H1 (cell line): Measurements from ENCODE around the gene TRIP13. TPM values are rescaled to one million over a fixed set of nuclear protein-coding genes. Genes with fewer than 3 reads are reported as not detected.

ENCODE experiments used
- BCL11A ChIP-seq, 2 experiments: IDR thresholded peaks; one replicate each; pipeline ENCODE4 v1.6.1; 2011; ENCODE audit warnings: low read depth in 2 of 2, low read length in 2 of 2, mild to moderate bottlenecking in 2 of 2
- EP300 ChIP-seq, 2 experiments: IDR thresholded peaks; 1 replicate in 1 of 2; 2 replicates in 1 of 2; pipeline ENCODE4 v1.6.1; 2011 to 2012; ENCODE audit warnings: low read depth in 2 of 2, low read length in 2 of 2, mild to moderate bottlenecking in 2 of 2, borderline replicate concordance in 1 of 2, inconsistent platforms in 1 of 2, moderate library complexity in 1 of 2
- KDM4A ChIP-seq: IDR thresholded peaks from one replicate; pipeline ENCODE4 v1.7.1; 2012; ENCODE audit warnings: low read depth, mild to moderate bottlenecking, moderate library complexity, low read length, inconsistent platforms; ENCODE audit not compliant: severe bottlenecking
- MAFK ChIP-seq: IDR thresholded peaks from 2 replicates; pipeline ENCODE4 v1.6.1; 2012; ENCODE audit warnings: low read depth, mild to moderate bottlenecking, improper control_type of control experiment, low read length
- RFX5 ChIP-seq: IDR thresholded peaks from 2 replicates; pipeline ENCODE4 v1.6.1; 2011; ENCODE audit warnings: low read depth, low read length, improper control_type of control experiment, borderline replicate concordance
- SP2 ChIP-seq: IDR thresholded peaks from 2 replicates; pipeline ENCODE4 v1.6.1; 2012; ENCODE audit warnings: mild to moderate bottlenecking, low read length, inconsistent platforms
- TCF12 ChIP-seq: IDR thresholded peaks from 2 replicates; pipeline ENCODE4 v1.6.1; 2011; ENCODE audit warnings: low read depth, mild to moderate bottlenecking, low read length
- polyA plus RNA-seq, 7 experiments: library from polyadenylated mRNA; depleted of rRNA in 3 of 7; stranded (reverse) in 5 of 7; unstranded in 2 of 7; fragments of >200 nt in 5 of 7; fragments of 200-250 nt in 2 of 7; gene quantifications; 1 replicate in 5 of 7; 2 replicates in 1 of 7; 4 replicates in 1 of 7; pipeline versions ENCODE4 v1.2.1 to v1.2.3, GENCODE V29; 2011 to 2013; ENCODE audit warnings: missing spikeins in 2 of 7, mixed read lengths in 2 of 7
- total RNA-seq: library from RNA; stranded (reverse); fragmentation: NEBNext Ultra II Directional; extraction: Animal tissue kit (Norgen Biotek cat#: 25700); gene quantifications from 2 replicates; pipeline ENCODE4 v1.2.1, GENCODE V29; 2021
- TF ChIP-seq, protein P1 (sequence below): fragments of 300-600 bp; sonication (generic); IDR thresholded peaks from 2 replicates; pipeline ENCODE4 v1.7.1; 2012; ENCODE audit warnings: low read length, moderate library complexity, mild to moderate bottlenecking, inconsistent platforms; ENCODE audit not compliant: insufficient replicate concordance
- TF ChIP-seq, protein P2 (sequence below): IDR thresholded peaks from 2 replicates; pipeline ENCODE4 v1.6.1; 2012; ENCODE audit warnings: inconsistent platforms

The TRIP13 gene
- total and polyA plus RNA-seq, 2 of the 8 experiments (the other 6 are each of a cell fraction or from before 2014, with no cell fraction given) = 20.0 to 39.2 TPM

DNA sequence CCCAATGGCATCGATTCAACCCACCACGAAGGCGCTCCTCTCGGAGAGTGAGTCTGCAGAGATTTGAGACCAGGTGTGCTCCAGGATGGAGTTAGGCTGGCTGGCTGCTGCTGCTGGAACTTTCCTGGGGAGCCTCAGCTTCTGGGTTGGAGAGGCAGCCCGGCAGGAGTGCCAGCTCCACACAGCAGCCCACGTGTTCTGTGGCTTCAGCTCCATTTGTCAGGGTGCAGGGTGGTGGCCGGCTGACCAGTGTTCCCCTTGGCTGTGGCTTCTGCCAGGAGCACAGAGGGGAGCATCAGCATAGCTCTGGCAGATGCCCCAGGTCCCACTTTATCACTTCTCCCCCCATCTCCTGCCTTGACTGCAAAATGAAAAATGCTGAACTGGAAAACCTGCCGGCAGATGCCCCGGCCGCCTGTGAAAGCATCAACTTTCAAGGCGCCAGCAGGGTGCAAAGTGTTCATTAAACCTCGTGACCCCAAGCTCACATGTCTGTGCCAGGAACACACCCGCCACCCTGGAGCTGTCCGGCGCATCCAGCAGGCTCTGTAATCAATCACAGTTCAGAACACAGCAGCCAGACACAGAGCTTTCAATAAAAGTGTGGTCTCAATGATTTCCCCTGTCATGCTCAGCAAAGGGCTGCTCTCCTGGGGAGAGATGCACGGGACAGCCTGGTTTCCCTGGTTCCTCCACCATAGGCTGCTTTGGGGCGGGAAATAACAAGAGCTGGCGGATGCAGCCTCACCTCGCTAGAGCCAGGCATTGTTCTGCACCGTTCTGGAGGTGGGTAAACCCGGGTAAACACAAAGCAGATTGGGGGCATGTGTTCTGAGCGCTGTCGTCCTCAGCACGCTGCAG, 53.2 kb downstream of the TRIP13 start (continued):
- TF ChIP-seq, protein P1, sequence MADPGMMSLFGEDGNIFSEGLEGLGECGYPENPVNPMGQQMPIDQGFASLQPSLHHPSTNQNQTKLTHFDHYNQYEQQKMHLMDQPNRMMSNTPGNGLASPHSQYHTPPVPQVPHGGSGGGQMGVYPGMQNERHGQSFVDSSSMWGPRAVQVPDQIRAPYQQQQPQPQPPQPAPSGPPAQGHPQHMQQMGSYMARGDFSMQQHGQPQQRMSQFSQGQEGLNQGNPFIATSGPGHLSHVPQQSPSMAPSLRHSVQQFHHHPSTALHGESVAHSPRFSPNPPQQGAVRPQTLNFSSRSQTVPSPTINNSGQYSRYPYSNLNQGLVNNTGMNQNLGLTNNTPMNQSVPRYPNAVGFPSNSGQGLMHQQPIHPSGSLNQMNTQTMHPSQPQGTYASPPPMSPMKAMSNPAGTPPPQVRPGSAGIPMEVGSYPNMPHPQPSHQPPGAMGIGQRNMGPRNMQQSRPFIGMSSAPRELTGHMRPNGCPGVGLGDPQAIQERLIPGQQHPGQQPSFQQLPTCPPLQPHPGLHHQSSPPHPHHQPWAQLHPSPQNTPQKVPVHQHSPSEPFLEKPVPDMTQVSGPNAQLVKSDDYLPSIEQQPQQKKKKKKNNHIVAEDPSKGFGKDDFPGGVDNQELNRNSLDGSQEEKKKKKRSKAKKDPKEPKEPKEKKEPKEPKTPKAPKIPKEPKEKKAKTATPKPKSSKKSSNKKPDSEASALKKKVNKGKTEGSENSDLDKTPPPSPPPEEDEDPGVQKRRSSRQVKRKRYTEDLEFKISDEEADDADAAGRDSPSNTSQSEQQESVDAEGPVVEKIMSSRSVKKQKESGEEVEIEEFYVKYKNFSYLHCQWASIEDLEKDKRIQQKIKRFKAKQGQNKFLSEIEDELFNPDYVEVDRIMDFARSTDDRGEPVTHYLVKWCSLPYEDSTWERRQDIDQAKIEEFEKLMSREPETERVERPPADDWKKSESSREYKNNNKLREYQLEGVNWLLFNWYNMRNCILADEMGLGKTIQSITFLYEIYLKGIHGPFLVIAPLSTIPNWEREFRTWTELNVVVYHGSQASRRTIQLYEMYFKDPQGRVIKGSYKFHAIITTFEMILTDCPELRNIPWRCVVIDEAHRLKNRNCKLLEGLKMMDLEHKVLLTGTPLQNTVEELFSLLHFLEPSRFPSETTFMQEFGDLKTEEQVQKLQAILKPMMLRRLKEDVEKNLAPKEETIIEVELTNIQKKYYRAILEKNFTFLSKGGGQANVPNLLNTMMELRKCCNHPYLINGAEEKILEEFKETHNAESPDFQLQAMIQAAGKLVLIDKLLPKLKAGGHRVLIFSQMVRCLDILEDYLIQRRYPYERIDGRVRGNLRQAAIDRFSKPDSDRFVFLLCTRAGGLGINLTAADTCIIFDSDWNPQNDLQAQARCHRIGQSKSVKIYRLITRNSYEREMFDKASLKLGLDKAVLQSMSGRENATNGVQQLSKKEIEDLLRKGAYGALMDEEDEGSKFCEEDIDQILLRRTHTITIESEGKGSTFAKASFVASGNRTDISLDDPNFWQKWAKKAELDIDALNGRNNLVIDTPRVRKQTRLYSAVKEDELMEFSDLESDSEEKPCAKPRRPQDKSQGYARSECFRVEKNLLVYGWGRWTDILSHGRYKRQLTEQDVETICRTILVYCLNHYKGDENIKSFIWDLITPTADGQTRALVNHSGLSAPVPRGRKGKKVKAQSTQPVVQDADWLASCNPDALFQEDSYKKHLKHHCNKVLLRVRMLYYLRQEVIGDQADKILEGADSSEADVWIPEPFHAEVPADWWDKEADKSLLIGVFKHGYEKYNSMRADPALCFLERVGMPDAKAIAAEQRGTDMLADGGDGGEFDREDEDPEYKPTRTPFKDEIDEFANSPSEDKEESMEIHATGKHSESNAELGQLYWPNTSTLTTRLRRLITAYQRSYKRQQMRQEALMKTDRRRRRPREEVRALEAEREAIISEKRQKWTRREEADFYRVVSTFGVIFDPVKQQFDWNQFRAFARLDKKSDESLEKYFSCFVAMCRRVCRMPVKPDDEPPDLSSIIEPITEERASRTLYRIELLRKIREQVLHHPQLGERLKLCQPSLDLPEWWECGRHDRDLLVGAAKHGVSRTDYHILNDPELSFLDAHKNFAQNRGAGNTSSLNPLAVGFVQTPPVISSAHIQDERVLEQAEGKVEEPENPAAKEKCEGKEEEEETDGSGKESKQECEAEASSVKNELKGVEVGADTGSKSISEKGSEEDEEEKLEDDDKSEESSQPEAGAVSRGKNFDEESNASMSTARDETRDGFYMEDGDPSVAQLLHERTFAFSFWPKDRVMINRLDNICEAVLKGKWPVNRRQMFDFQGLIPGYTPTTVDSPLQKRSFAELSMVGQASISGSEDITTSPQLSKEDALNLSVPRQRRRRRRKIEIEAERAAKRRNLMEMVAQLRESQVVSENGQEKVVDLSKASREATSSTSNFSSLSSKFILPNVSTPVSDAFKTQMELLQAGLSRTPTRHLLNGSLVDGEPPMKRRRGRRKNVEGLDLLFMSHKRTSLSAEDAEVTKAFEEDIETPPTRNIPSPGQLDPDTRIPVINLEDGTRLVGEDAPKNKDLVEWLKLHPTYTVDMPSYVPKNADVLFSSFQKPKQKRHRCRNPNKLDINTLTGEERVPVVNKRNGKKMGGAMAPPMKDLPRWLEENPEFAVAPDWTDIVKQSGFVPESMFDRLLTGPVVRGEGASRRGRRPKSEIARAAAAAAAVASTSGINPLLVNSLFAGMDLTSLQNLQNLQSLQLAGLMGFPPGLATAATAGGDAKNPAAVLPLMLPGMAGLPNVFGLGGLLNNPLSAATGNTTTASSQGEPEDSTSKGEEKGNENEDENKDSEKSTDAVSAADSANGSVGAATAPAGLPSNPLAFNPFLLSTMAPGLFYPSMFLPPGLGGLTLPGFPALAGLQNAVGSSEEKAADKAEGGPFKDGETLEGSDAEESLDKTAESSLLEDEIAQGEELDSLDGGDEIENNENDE = no peak
- TF ChIP-seq BCL11A (IDR thresholded peaks at IDR 0.05; ENCODE audit: low read depth in 2 of 2, low read length in 2 of 2) (no peak), SP2 (no peak), KDM4A (no peak), TCF12 (no peak), RFX5 (no peak), EP300 (IDR thresholded peaks at IDR 0.05; ENCODE audit: borderline replicate concordance in 1 of 2, low read depth in 2 of 2, low read length in 2 of 2) (no peak), MAFK (no peak)
- TF ChIP-seq, protein P2, sequence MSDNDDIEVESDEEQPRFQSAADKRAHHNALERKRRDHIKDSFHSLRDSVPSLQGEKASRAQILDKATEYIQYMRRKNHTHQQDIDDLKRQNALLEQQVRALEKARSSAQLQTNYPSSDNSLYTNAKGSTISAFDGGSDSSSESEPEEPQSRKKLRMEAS = peak; percentile 42; the same call in 1 of the 2 replicates
